HEK293 (cell line): Measurements from ENCODE around the gene TOM1L2.

Source experiments
- CTCF ChIA-PET: fragments of 350-600 bp; formaldehyde crosslinking; extraction: SDS; loops from one replicate; lab custom pipeline; 2021; ENCODE audit warnings: antibody characterized with exemption; lab: Yijun Ruan, JAX
- POLR2A ChIA-PET: fragments of 300-600 bp; formaldehyde crosslinking; extraction: SDS; loops from one replicate; lab custom pipeline; 2020; ENCODE audit warnings: antibody characterized with exemption, inconsistent platforms; lab: Yijun Ruan, JAX
- H3K27ac ChIP-seq: fragments of 200-500 bp; sonication (Bioruptor generic); 2 replicates; pipeline ENCODE4 v1.5.1; 2014; ENCODE audit warnings: low read depth, low read length, control low read depth, inconsistent platforms; ENCODE audit errors: extremely low read depth
- H3K36me3 ChIP-seq, 2 experiments: fragments of 200-500 bp in 1 of 2; sonication (Bioruptor generic) in 1 of 2; 1 replicate in 1 of 2; 2 replicates in 1 of 2; pipeline ENCODE4 v1.5.1; 2014 to 2017; ENCODE audit warnings: inconsistent platforms in 2 of 2, low read length in 2 of 2; ENCODE audit not compliant: control insufficient read depth in 2 of 2, insufficient read depth in 1 of 2
- H3K4me1 ChIP-seq: fragments of 200-500 bp; sonication (Bioruptor generic); 2 replicates; pipeline ENCODE4 v1.5.1; 2014; ENCODE audit warnings: mild to moderate bottlenecking, low read length, inconsistent platforms; ENCODE audit not compliant: control insufficient read depth, insufficient read depth
- H3K4me3 ChIP-seq: 2 replicates; pipeline ENCODE4 v1.5.1; 2011; ENCODE audit warnings: low read depth, mild to moderate bottlenecking, control low read depth, low read length, moderate library complexity
- H3K9me3 ChIP-seq: fragments of 200-500 bp; sonication (Bioruptor generic); 2 replicates; pipeline ENCODE4 v1.5.1; 2014; ENCODE audit warnings: low read depth, low read length, inconsistent platforms; ENCODE audit not compliant: control insufficient read depth, insufficient read depth
- RBAK ChIP-seq: fragments of 450-650 bp; formaldehyde crosslinking; IDR thresholded peaks from 2 replicates; pipeline ENCODE4 v1.5.1; 2016; ENCODE audit warnings: missing biosample characterization, missing genetic modification characterization
- SALL2 ChIP-seq: fragments of 450-650 bp; formaldehyde crosslinking; IDR thresholded peaks from 2 replicates; pipeline ENCODE4 v1.5.0; 2017; ENCODE audit warnings: missing biosample characterization, mild to moderate bottlenecking, missing genetic modification characterization, borderline replicate concordance
- SCRT2 ChIP-seq: fragments of 450-650 bp; formaldehyde crosslinking; IDR thresholded peaks from 2 replicates; pipeline ENCODE4 v1.5.1; 2016; ENCODE audit warnings: missing biosample characterization, missing genetic modification characterization
- ZFP41 ChIP-seq: fragments of 450-650 bp; formaldehyde crosslinking; IDR thresholded peaks from 2 replicates; pipeline ENCODE4 v1.5.1; 2016; ENCODE audit warnings: missing biosample characterization, missing genetic modification characterization, borderline replicate concordance
- ZNF10 ChIP-seq: fragments of 450-650 bp; formaldehyde crosslinking; IDR thresholded peaks from 2 replicates; pipeline ENCODE4 v1.5.1; 2017; ENCODE audit warnings: missing biosample characterization, missing genetic modification characterization
- ZNF112 ChIP-seq: fragments of 450-650 bp; formaldehyde crosslinking; IDR thresholded peaks from 2 replicates; pipeline ENCODE4 v1.5.0; 2017; ENCODE audit warnings: missing biosample characterization, missing genetic modification characterization
- ZNF114 ChIP-seq: fragments of 450-650 bp; formaldehyde crosslinking; IDR thresholded peaks from 2 replicates; pipeline ENCODE4 v1.5.0; 2017; ENCODE audit warnings: missing biosample characterization, missing genetic modification characterization
- ZNF530 ChIP-seq: fragments of 450-650 bp; formaldehyde crosslinking; IDR thresholded peaks from 2 replicates; pipeline ENCODE4 v1.5.1; 2016; ENCODE audit warnings: low read depth, missing biosample characterization, missing genetic modification characterization
- ZNF626 ChIP-seq: fragments of 450-650 bp; sonication (Bioruptor Pico); formaldehyde crosslinking; IDR thresholded peaks from 2 replicates; pipeline ENCODE4 v1.5.1; 2018; ENCODE audit warnings: missing biosample characterization, missing genetic modification characterization, inconsistent platforms
- ZNF654 ChIP-seq: fragments of 450-650 bp; formaldehyde crosslinking; IDR thresholded peaks from 2 replicates; pipeline ENCODE4 v1.5.1; 2016; ENCODE audit warnings: low read depth, missing biosample characterization, missing genetic modification characterization
- ZNF837 ChIP-seq: fragments of 450-650 bp; formaldehyde crosslinking; IDR thresholded peaks from 2 replicates; pipeline ENCODE4 v1.5.1; 2016; ENCODE audit warnings: missing biosample characterization, missing genetic modification characterization
- ZSCAN23 ChIP-seq: fragments of 450-650 bp; formaldehyde crosslinking; IDR thresholded peaks from 2 replicates; pipeline ENCODE4 v1.5.1; 2016; ENCODE audit warnings: missing biosample characterization, missing genetic modification characterization
- ZXDB ChIP-seq: fragments of 450-650 bp; formaldehyde crosslinking; IDR thresholded peaks from 2 replicates; pipeline ENCODE4 v1.5.1; 2016; ENCODE audit warnings: missing biosample characterization, missing genetic modification characterization
- TF ChIP-seq, protein P1 (sequence below): fragments of 450-650 bp; formaldehyde crosslinking; IDR thresholded peaks from 2 replicates; pipeline ENCODE4 v1.5.1; 2016; ENCODE audit warnings: missing biosample characterization, missing genetic modification characterization, borderline replicate concordance
- TF ChIP-seq, protein P2 (sequence below): fragments of 450-650 bp; formaldehyde crosslinking; IDR thresholded peaks from 2 replicates; pipeline ENCODE4 v1.5.1; 2016; ENCODE audit warnings: missing biosample characterization, missing genetic modification characterization
- TF ChIP-seq, protein P3 (sequence below): fragments of 450-650 bp; formaldehyde crosslinking; IDR thresholded peaks from 2 replicates; pipeline ENCODE4 v1.5.1; 2016; ENCODE audit warnings: missing biosample characterization, missing genetic modification characterization

TOM1L2 gene

DNA sequence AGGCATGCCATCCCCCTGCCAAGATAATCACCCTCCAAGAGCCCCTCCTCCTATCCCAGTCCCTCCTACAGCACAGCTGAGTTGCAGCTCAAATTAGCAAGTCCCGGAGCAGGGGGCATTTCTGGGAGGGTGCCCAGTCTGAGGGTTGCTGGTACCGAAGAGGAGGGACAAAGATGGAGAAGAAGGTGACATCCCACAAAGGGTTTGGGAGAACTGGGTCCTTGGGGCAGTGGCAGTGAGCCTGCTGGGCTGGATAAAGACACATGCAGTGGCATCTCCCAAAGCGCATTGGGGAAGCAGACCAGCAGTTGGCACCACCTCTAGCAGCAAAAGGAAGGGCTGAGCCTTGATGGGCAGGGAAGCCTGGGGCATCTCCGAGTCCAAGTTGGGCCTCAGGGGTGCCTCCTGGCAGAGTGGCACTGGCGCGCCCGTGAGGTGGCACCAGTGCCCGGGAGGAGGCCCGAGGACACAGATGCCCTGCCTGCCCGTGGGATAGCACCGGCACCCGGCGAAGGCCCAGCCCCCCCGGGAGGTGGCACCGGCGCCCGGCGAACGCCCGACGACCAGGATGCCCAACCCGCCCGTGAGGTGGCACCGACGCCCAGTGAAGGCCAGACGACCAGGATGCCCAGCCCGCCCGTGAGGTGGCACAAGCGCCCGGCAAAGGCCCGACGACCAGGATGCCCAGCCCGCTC, 622 bp downstream of the TOM1L2 start (continued):
- TF ChIP-seq, protein P1, sequence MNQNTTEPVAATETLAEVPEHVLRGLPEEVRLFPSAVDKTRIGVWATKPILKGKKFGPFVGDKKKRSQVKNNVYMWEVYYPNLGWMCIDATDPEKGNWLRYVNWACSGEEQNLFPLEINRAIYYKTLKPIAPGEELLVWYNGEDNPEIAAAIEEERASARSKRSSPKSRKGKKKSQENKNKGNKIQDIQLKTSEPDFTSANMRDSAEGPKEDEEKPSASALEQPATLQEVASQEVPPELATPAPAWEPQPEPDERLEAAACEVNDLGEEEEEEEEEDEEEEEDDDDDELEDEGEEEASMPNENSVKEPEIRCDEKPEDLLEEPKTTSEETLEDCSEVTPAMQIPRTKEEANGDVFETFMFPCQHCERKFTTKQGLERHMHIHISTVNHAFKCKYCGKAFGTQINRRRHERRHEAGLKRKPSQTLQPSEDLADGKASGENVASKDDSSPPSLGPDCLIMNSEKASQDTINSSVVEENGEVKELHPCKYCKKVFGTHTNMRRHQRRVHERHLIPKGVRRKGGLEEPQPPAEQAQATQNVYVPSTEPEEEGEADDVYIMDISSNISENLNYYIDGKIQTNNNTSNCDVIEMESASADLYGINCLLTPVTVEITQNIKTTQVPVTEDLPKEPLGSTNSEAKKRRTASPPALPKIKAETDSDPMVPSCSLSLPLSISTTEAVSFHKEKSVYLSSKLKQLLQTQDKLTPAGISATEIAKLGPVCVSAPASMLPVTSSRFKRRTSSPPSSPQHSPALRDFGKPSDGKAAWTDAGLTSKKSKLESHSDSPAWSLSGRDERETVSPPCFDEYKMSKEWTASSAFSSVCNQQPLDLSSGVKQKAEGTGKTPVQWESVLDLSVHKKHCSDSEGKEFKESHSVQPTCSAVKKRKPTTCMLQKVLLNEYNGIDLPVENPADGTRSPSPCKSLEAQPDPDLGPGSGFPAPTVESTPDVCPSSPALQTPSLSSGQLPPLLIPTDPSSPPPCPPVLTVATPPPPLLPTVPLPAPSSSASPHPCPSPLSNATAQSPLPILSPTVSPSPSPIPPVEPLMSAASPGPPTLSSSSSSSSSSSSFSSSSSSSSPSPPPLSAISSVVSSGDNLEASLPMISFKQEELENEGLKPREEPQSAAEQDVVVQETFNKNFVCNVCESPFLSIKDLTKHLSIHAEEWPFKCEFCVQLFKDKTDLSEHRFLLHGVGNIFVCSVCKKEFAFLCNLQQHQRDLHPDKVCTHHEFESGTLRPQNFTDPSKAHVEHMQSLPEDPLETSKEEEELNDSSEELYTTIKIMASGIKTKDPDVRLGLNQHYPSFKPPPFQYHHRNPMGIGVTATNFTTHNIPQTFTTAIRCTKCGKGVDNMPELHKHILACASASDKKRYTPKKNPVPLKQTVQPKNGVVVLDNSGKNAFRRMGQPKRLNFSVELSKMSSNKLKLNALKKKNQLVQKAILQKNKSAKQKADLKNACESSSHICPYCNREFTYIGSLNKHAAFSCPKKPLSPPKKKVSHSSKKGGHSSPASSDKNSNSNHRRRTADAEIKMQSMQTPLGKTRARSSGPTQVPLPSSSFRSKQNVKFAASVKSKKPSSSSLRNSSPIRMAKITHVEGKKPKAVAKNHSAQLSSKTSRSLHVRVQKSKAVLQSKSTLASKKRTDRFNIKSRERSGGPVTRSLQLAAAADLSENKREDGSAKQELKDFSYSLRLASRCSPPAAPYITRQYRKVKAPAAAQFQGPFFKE (tag by site-specific recombination) = peak; percentile 46; the same call in 1 of the 2 replicates
- TF ChIP-seq, protein P2, sequence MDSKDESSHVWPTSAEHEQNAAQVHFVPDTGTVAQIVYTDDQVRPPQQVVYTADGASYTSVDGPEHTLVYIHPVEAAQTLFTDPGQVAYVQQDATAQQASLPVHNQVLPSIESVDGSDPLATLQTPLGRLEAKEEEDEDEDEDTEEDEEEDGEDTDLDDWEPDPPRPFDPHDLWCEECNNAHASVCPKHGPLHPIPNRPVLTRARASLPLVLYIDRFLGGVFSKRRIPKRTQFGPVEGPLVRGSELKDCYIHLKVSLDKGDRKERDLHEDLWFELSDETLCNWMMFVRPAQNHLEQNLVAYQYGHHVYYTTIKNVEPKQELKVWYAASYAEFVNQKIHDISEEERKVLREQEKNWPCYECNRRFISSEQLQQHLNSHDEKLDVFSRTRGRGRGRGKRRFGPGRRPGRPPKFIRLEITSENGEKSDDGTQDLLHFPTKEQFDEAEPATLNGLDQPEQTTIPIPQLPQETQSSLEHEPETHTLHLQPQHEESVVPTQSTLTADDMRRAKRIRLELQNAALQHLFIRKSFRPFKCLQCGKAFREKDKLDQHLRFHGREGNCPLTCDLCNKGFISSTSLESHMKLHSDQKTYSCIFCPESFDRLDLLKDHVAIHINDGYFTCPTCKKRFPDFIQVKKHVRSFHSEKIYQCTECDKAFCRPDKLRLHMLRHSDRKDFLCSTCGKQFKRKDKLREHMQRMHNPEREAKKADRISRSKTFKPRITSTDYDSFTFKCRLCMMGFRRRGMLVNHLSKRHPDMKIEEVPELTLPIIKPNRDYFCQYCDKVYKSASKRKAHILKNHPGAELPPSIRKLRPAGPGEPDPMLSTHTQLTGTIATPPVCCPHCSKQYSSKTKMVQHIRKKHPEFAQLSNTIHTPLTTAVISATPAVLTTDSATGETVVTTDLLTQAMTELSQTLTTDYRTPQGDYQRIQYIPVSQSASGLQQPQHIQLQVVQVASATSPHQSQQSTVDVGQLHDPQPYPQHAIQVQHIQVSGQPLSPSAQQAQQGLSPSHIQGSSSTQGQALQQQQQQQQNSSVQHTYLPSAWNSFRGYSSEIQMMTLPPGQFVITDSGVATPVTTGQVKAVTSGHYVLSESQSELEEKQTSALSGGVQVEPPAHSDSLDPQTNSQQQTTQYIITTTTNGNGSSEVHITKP (tag by site-specific recombination) = peak; percentile 46; the same call in 1 of the 2 replicates
- TF ChIP-seq ZNF10 (tag by site-specific recombination) = no peak

DNA sequence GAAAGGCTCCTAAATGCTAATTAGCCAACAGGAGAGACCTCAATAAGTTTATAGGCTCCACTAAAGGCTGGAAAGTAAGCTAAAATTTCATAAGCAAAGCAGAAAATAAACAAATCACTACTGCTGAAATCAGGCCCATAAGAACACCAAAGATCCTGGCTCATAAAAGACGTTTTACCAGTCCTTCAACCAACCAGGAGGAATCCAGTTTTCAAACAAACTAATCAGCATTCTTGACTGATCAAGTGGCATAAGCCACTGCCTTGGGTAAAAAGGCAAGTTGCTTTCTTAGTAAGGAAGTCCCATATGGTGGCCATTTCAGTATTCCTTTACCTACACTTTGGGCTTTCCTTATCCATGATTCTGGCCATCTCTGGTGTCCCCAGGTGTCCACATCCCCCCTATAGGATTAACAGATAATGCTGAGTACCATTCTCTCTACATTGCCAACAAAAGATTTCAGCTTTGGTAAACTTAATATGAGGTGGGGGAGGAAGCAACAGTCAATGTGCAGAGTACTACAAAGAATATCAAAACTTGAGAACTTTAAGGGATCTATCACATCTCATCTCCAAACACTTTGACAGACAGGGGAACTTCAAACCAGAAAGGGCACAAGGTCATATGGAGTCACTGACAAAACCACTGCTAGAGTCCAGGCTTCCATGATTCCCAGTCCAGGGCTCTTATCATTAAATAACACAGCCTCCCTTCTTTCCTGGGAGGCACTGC, 1.3 kb downstream of the TOM1L2 start:
- Histone ChIP-seq H3K9me3 (no peaks in the 10 kb centered on the region), H3K27ac (no peak overlapping the region), H3K4me3 (peak overlapping the region; percentile 82), H3K4me1 (peaks cover 17% of the 10 kb centered on the region), H3K36me3 (no peaks in the 10 kb centered on the region)
- CTCF ChIA-PET = interaction anchor here (0.5 to 1.7 kb wide), 2 partner anchors 47 to 52 kb away, joined by 3 to 6 read pairs; no protein-coding TSS in a partner anchor
- TF ChIP-seq ZNF837 (no peak), SALL2 (no peak), ZSCAN23 (tag by site-specific recombination) (no peak), ZFP41 (no peak), ZXDB (no peak)
- POLR2A ChIA-PET = interaction anchor here (1.2 kb wide), 1 partner anchor 49 kb away, joined by 4 read pairs; no protein-coding TSS in a partner anchor

DNA sequence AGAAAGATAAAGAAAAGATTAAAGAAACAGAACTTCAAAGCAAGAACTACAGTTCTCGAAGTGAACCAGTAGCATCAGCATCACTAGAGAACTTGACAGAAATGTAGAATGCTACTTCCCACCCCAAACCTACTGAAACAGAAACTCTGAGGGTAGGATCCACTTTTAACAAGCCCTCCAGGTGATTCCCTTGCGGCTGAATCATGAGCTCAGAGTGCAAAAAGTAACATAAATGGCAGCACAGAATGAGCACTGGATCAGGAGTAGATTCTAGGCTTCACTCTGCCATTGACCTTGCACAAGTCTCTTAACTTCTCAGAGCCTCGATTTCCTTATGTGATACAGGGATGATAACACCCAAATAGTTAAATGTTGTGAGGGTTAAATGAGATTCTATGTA, 5.8 kb downstream of the TOM1L2 start:
- Histone ChIP-seq H3K9me3 (no peaks in the 10 kb centered on the region), H3K27ac (no peak overlapping the region), H3K36me3 (no peaks in the 10 kb centered on the region; a peak in 1 of 3 replicates), H3K4me1 (peaks cover 15% of the 10 kb centered on the region)
- POLR2A ChIA-PET = no interaction called here
- TF ChIP-seq SCRT2 = no peak
- TF ChIP-seq RBAK (tag by site-specific recombination) = no peak
- no peak for TF ChIP-seq ZNF114 (tag by site-specific recombination)
- no peak for TF ChIP-seq ZNF654
- no peak for TF ChIP-seq ZNF530 (tag by site-specific recombination)
- no peak for TF ChIP-seq ZNF112
- TF ChIP-seq, protein P3, sequence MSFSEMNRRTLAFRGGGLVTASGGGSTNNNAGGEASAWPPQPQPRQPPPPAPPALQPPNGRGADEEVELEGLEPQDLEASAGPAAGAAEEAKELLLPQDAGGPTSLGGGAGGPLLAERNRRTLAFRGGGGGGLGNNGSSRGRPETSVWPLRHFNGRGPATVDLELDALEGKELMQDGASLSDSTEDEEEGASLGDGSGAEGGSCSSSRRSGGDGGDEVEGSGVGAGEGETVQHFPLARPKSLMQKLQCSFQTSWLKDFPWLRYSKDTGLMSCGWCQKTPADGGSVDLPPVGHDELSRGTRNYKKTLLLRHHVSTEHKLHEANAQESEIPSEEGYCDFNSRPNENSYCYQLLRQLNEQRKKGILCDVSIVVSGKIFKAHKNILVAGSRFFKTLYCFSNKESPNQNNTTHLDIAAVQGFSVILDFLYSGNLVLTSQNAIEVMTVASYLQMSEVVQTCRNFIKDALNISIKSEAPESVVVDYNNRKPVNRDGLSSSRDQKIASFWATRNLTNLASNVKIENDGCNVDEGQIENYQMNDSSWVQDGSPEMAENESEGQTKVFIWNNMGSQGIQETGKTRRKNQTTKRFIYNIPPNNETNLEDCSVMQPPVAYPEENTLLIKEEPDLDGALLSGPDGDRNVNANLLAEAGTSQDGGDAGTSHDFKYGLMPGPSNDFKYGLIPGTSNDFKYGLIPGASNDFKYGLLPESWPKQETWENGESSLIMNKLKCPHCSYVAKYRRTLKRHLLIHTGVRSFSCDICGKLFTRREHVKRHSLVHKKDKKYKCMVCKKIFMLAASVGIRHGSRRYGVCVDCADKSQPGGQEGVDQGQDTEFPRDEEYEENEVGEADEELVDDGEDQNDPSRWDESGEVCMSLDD = no peak
- no peak for TF ChIP-seq ZNF626
- TF ChIP-seq, all 188 proteins: peak for 0
- H3K4me3 ChIP-seq = no peak overlapping the region
- CTCF ChIA-PET = interaction anchor here (0.6 to 1.2 kb wide), 6 partner anchors 8 to 1521 kb away, joined by 3 to 4 read pairs (median 3); no protein-coding TSS in a partner anchor
